GM19099 (cell line): Measurements from ENCODE around the gene ZDHHC17.

Source experiments
- POLR2A ChIP-seq: IDR thresholded peaks from 3 replicates; pipeline ENCODE4 v1.6.1; 2011; ENCODE audit warnings: low read depth; ENCODE audit not compliant: insufficient read length; ENCODE audit errors: extremely low read depth

The ZDHHC17 gene

DNA sequence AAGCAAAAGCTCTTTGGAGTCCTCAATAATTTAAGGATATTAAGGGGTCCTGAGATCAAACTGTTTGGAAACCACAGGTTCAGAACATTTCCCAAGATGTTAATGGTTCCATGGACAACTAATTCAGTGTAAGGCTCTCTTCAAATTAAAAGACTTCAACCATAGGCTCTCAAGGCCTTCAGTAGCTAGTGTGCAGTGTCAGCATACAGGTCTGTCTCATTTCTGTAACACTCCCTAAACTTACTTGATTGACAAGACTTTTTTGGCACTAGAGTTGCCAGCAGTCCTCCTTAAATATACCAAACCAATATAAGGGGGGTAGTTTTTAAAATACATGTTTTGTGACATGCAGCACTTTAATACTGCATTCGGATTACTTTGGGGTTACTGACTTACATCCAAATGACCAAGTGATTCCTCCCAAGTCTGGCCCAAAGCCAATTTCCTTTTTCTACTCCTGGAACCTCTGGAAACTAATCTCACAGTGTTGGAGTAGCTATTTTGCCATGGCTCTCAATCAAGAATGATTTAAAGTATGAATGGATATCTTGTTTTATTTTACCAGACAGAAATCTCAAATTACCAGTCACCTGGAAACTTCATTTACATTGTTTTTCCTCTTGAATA is 92.2 kb downstream of the ZDHHC17 start:
- TF ChIP-seq POLR2A: no peak

DNA sequence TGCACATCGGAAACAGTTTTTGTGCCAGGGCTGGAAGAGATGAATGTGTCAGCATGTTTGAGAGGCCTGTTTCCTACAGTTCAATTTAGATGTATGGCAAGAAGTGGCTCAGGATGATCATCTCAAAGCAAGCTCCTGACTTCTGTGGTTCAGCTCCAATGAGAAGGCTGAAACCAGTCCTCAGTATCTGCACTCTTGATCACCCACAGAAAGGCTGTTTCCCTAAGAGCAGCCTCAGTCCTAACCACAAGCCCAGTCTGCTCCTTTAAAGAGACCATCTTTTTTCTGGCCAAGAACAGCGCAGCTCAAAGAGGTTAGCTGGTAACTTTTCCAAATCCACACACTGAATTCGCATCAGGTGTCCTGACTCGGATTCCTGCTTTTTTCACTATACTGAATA is 95.7 kb downstream of the ZDHHC17 start:
- TF ChIP-seq POLR2A: no peak

DNA sequence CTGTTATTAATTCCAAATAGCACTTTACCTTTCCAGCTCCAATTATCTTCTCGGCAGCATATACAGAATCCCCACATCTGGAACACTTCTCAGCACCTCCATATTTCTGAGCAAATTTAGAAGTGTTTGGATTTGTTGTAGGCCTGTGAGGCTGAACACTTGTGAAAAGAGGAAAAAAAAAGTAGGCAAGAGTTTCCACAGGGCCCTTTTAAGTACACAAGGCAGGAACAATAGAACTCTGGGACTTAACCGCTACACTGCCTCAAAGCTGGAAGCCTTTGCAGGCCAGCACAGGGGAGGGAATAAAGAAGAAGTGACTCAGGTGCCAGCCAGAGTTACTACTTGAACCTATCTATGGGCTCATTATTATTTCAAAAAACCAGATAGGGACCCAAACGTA is 96.3 kb downstream of the ZDHHC17 start:
- TF ChIP-seq POLR2A: no peak

DNA sequence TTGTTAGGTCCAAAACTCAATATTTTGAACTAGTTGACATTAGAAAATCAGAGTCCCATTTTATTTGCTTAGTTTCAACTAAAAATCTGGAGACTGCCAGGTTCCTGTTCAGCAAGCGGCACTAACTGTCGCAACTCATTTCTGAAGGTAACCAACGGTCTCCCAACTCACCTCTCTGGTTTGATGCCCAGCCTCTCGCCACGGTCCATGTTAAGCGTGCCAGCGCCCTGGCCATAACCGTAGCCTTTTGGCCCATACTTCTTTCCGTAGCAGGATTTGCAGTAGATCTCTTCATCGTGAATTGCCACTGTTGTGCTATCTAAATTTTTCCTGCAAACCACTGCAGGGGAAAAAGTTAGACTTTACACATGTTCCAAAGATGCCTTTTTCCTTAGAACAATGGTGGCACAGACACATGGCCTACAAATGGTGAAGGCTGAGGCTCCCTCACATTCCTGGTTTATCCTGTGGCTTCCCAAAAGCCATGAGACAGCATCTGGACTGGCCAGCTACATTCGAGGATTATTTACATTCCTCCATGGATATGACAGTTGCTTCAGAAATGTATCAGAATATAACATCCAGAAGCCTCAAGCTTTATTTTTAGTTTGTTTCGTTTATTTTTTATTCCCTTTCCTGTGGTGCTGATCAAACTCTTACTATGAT is 99.2 kb downstream of the ZDHHC17 start:
- no peak for TF ChIP-seq POLR2A

DNA sequence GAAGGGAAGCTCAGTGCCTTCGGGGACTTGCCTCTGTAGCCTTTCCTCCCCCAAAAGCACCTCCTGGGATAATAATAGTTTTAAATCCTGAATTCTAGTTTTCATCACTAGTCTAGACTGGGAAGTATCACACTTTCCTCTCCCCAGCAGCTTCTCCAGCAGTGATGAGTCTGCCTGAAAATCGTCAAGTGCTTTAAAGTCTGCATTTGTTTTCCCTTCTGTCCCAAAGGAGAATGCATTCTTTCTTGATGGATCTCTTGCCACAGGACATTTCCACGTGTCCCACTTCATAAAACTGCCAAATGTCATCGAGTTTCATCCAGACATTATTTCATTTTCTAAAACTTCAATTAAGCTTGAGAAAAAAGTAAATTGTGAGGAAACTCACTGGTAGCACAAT is 99.9 kb downstream of the ZDHHC17 start:
- TF ChIP-seq POLR2A: no peak

DNA sequence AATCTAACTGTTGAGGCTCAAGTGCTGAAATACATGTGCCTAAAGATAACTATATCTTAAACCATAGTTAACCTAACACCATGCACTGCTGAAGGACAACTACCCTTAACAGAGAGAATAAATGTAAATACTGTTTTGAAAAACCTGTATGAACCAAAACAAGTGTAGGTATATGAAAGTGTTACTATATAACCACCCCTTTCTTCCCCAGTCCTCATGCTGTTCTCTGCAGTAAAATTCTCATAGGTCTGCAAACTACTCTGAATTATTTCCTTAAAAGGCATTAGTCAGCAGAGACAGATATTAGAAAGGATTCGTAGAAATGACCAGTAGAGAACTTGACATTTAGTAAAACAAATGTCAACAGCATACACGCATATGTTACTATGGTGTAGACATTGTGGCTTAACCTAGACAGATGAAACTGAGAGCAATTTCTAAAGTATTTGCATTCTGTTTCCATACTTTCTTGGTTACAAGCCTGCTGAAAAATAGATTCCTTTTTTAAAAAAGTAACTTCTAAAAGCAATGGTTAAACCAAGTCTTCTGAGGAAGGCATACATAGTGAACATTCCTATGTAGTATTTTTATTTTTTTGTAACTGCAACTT is 101.0 kb downstream of the ZDHHC17 start:
- no peak for TF ChIP-seq POLR2A

DNA sequence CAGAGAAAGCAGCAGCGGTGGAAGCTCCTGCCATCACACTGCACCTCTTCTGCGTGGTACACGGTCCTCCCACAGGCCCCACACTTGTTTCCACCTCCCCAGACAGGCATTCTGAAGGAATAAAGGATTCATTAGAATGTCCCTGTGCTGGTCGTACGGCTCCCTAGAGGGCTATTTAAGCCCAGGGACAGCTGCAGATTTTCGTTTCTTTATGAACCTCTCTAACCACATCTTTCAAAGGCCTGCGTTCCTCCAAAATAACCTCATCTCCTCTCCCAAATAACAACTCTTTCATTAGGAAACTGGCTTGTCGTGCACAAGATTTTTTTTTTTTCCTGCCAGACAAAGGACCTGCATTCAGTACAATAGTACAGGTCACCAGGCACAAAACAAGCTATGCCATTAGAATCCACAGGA is 102.2 kb downstream of the ZDHHC17 start:
- no peak for TF ChIP-seq POLR2A

DNA sequence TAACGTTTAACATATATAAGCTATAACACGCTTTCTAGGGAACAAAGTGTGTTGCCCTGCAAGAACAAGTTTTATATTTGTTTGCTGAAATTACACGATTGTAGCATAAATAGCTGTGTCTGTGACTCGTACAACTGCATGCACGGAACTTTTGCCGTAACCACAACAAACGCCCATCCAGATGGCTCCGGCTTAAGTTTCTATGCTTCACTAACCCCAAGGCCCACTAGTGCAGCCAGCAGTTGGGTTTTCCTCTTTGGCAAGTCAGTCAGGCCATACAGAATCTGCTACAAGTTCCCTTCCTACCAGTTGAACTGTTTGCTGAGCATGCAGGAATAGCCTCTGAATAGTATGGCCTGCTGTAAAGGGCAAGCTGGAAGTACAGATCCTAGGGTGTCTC is 102.8 kb downstream of the ZDHHC17 start:
- no peak for TF ChIP-seq POLR2A

DNA sequence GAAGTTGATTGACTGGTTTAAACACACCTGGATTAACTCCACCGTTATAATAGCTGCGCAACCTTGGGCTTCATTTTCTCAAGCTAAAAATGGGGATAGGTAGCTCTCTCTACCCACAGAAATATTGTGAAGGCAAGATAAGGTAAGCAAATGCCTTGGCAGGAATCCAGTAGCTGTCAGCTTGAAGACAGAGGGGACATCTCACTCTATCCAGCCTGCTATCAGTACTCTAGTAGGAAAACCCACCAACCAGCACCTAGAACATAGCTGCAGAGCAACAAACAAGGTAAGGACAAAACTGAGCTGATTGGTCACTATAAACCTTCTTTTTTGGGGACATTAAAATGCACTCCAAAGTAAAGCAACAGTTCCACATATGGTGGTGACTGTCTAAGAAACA is 107.2 kb downstream of the ZDHHC17 start:
- TF ChIP-seq POLR2A: no peak

DNA sequence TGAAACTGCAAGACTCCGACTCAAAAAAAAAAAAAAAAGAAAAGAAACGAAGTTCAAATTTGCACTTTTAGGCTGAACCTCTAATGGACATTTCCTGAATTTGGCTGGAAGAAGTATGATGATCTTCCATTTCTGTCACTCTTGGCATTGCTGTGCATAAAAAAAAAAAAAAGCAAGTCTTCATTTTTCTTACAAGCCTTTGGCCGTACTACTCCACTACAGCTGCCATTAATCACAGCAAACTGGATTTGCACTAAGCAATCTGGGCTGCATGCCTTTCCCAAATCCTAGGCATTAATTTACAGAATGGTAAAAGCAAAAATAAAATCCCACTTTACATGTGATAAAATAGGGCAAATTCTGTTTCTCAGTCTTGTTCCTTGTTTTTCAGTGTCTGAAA is 107.8 kb downstream of the ZDHHC17 start:
- TF ChIP-seq POLR2A: no peak

DNA sequence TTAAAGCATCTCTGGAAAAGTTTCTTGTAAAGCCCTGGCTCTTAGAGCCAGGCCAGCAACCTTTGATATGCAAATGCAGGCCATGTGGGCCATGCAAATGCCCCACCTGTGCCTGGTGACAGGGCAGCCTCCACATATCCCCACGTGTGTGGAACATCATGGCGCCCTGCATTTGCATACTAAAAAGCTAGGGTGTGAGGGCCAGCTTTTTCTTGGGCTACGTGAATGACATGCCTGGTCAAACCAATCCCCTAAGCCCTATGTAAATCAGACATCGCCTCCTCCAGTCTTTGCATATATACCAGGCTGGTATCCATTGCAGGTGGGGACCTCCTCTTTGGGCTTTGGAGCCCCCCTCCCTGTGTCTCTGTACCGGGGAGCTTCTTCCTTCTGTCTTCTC is 108.5 kb downstream of the ZDHHC17 start:
- TF ChIP-seq POLR2A: no peak

DNA sequence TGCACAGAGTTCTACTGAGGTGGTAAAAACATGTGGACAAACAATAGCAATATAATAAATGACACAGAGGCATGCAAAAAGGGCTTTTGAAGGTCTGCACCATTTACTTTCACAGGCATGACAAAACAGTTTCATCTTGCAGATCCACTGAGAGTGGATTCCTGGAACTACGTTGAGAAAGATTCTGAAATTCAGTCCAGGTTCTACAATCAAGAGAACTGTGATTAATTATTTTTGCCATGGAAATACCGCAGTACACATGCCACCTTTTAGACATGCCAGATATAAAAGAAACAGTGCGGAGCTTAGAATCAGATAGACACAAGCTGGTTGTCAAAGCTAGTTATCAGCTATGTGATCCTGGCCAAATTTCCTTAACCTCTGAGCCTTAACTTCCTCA is 110.1 kb downstream of the ZDHHC17 start:
- TF ChIP-seq POLR2A: no peak

DNA sequence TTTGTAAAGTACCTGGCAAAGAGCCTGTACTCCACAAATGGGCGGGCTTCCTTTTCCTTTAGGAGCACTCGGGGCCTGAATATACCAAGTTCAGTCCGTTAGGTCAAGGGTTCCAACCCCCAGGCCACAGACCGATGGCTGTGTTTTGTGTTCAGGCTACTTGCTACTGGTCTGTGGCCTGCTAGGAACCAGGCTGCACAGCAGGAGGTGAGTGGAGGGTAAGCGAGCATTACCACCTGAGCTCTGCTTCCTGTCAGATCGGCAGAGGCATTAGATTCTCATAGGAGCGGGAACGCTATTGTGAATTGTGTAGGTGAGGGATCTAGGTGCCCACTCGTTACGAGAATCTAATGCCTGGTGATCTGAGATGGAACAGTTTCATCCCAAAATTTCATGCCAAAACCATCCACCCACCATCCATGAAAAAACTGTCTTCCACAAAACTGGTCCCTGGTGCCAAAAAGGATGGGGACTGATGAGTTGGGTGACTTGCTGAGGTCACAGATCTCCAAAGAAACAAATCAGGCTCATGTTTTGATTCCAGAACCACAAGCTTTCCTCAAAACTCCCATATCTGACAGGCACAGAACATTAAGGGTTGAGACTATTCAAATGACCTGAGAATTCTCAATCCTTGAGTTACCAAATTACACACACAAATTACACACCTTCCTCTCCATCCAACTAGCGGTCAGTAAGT is 110.7 kb downstream of the ZDHHC17 start:
- no peak for TF ChIP-seq POLR2A

DNA sequence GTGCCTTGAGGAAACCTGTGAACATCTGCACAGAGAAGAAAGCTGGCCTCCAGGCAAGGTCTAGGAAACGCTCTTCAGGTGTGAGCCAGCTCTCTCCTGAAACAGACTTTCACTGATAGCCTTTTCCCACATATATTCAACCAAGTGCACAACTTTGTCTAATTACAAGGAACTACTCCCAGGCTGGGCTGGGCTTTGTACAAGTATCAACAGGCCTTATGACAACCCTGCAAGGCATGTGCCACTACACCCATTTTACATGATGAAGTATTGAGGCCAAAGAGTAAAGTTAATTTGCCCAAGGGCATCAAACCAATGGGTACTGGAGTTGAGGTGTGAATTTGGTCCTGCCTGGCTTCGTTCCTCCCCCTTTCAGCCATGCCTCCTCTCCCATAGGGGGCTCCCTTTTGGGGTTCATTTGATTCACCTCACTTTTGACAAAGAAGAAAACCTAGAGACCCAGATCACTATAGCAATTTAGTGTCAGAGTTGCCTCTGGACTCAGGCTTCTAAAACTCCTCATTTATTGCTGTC is 112.8 kb downstream of the ZDHHC17 start:
- TF ChIP-seq POLR2A: no peak

DNA sequence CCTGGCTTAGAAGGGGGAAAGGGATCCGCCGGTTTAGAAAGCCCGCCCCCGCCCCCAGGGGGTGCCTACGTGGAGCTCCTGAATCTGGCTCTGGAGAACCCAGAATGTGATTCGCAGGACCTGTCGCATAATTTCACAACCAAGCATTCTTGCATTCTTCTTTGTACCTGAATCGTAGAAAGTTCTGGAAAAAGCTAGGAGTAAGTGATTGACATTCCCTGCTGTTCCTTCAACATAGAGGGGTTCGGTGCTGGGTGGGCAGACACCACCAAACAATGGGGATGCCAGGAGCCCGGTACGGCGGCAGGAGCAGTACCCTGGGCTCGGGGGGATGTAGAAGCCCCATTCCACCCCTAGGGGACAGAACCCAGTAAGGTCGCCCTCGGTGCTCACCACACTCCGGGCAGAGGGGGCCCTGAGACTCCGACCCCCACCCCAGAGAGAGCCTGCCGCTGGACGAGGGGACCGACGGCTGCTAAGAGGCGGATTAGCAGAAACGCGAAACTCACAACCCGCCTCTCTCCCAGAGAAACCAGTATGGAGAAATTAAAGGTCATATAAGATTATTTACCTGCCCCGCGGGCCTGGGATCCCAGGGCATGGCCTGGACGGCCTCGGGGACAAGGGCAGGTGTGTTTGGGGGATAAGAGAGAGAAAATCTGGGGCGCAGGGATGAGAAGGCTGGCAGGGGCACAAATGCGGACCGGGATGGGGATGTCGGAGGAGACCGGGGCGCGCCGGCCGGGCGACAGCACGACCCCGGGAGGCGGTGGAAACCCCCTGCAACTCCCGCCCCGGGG is 114.4 kb downstream of the ZDHHC17 start:
- no peak for TF ChIP-seq POLR2A

DNA sequence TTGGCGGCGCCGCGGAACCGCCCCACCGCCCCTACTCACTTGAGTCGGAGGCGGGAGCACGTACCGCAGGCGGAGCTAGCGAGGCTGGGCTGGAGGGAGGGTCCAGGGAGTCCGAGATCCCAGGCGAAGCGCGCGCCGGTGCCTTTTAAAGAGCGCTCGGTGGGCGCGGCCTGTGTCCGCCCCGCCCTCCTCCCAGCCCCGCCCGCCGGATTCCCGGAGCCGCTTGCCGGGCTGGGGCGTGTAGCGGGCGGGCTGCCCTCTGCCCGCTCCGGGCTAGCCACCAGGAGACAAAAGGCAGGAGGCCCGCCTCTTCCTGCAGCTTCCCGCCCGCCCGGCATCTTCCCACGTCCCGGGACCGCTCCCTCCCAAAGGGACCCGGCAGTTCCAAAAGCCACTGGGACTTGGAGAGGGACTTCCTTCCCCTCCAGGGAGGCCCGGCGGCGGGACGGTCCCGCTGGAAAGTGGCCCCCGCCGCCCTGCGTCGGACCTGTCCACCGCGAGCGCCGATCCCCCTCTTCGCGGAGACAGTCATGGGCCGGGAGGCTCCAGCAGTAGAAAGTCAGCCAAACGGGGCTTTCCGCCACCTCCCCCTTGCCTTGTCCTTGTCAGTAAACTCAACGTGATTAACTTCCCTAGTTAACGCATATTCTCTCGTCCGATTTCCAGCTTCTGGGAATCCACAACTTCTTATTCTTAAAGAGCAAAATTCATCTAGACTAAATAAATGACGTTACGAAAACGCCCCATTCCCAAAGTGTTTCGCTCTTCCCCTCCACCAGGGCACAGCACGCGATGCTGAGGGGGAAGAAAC is 115.2 kb downstream of the ZDHHC17 start, which contains the start of gene CSRP2:
TSS of gene CSRP2 (minus strand) at position 121 of the 811 bp plus-strand sequence. CDS start 12,759 bp downstream, outside the sequence.
- peak; percentile 55 for TF ChIP-seq POLR2A
